GM23338 (cell line): ENCODE data around the gene CAMTA1. TPM values are rescaled to one million over a fixed set of nuclear protein-coding genes. Genes with fewer than 3 reads are reported as not detected.

Experiments
- ATAC-seq: fragments of 200-7000 bp; cut with Tn5 transposase; 3 replicates; pipeline ENCODE4 v1.9.1; 2020
- DNase-seq: peaks from one replicate; pipeline ENCODE4 v3.0.0-alpha.2; 2015; ENCODE audit warnings: low spot score
- H2AFZ ChIP-seq: fragments of 200-600 bp; sonication (generic); 2 replicates; pipeline ENCODE4 v1.8.0; 2016; ENCODE audit warnings: antibody characterized with exemption, mild to moderate bottlenecking, moderate library complexity
- H3F3A ChIP-seq: fragments of 200-600 bp; sonication (generic); replicated peaks from 2 replicates; pipeline ENCODE4 v1.8.0; 2017; ENCODE audit warnings: antibody characterized with exemption, mixed run types, low read depth
- H3K27ac ChIP-seq: fragments of 200-600 bp; sonication (generic); 2 replicates; pipeline ENCODE4 v1.6.1; 2016; ENCODE audit warnings: low read depth
- H3K27me3 ChIP-seq: fragments of 200-600 bp; sonication (generic); 2 replicates; pipeline ENCODE4 v1.8.0; 2016; ENCODE audit warnings: mild to moderate bottlenecking, mixed run types, moderate library complexity; ENCODE audit not compliant: insufficient read depth
- H3K36me3 ChIP-seq: fragments of 200-600 bp; sonication (generic); 2 replicates; pipeline ENCODE4 v1.8.0; 2016; ENCODE audit warnings: mild to moderate bottlenecking; ENCODE audit not compliant: insufficient read depth
- H3K4me1 ChIP-seq: fragments of 200-600 bp; sonication (generic); 2 replicates; pipeline ENCODE4 v1.8.0; 2016; ENCODE audit warnings: mild to moderate bottlenecking, moderate library complexity; ENCODE audit not compliant: insufficient read depth
- H3K4me2 ChIP-seq: fragments of 200-600 bp; sonication (generic); 2 replicates; pipeline ENCODE4 v1.7.1; 2017; ENCODE audit warnings: mixed run types
- H3K4me3 ChIP-seq: fragments of 200-600 bp; sonication (generic); 2 replicates; pipeline ENCODE4 v1.6.1; 2016; ENCODE audit warnings: mixed run types
- H3K79me2 ChIP-seq: fragments of 200-600 bp; sonication (generic); replicated peaks from 2 replicates; pipeline ENCODE4 v1.8.0; 2017; ENCODE audit warnings: mild to moderate bottlenecking; ENCODE audit not compliant: insufficient read depth
- H3K9me2 ChIP-seq: fragments of 200-600 bp; sonication (generic); 2 replicates; pipeline ENCODE4 v1.8.0; 2017; ENCODE audit not compliant: insufficient read depth
- H4K20me1 ChIP-seq: fragments of 200-600 bp; sonication (generic); replicated peaks from 2 replicates; pipeline ENCODE4 v1.8.0; 2017; ENCODE audit warnings: mild to moderate bottlenecking; ENCODE audit not compliant: insufficient read depth
- H3K27ac Mint-ChIP-seq: 2 replicates; pipeline ENCODE4 v1.8.0; 2020; ENCODE audit warnings: inconsistent platforms, mild to moderate bottlenecking, moderate library complexity, mixed read lengths
- H3K27me3 Mint-ChIP-seq: 3 replicates; pipeline ENCODE4 v1.8.0; 2022; ENCODE audit warnings: low read depth, mild to moderate bottlenecking, moderate library complexity, mixed read lengths, inconsistent platforms; ENCODE audit not compliant: insufficient read depth, poor library complexity
- H3K36me3 Mint-ChIP-seq: 3 replicates; pipeline ENCODE4 v1.8.0; 2021; ENCODE audit warnings: low read depth, mild to moderate bottlenecking, inconsistent platforms, moderate library complexity, mixed read lengths
- H3K4me1 Mint-ChIP-seq: 3 replicates; pipeline ENCODE4 v1.8.0; 2020; ENCODE audit warnings: mild to moderate bottlenecking, inconsistent platforms, mixed read lengths
- H3K4me3 Mint-ChIP-seq: 3 replicates; pipeline ENCODE4 v1.8.0; 2021; ENCODE audit warnings: moderate library complexity, mild to moderate bottlenecking, inconsistent platforms, mixed read lengths
- H3K9me3 Mint-ChIP-seq: 3 replicates; pipeline ENCODE4 v1.8.0; 2020; ENCODE audit warnings: moderate library complexity, mild to moderate bottlenecking, inconsistent platforms, mixed read lengths
- CREB1 ChIP-seq: fragments of 250-450 bp; sonication (Bioruptor Pico); IDR thresholded peaks from 2 replicates; pipeline ENCODE4 v1.5.0; 2020; ENCODE audit warnings: low read depth, mild to moderate bottlenecking, moderate library complexity
- CTCF ChIP-seq, 2 experiments: fragments of 200-600 bp in 1 of 2; sonication (generic) in 1 of 2; conservative IDR thresholded peaks; 2 replicates each; pipeline versions ENCODE4 v1.5.1 to v1.6.1; 2016 to 2017; ENCODE audit warnings: antibody characterized with exemption in 2 of 2, low read depth in 2 of 2, mild to moderate bottlenecking in 2 of 2, moderate library complexity in 1 of 2
- ETS1 ChIP-seq: IDR thresholded peaks from 2 replicates; pipeline ENCODE4 v1.6.1; 2016; ENCODE audit warnings: antibody characterized with exemption
- EZH2 ChIP-seq: fragments of 200-600 bp; sonication (generic); IDR thresholded peaks from one replicate; pipeline ENCODE4 v1.8.0; 2017; ENCODE audit warnings: antibody characterized with exemption, mild to moderate bottlenecking, low read depth; ENCODE audit not compliant: unreplicated experiment
- EZH2phosphoT487 ChIP-seq: fragments of 200-600 bp; sonication (generic); IDR thresholded peaks from one replicate; pipeline ENCODE4 v1.8.1; 2018; ENCODE audit warnings: antibody characterized with exemption; ENCODE audit not compliant: unreplicated experiment
- JUNB ChIP-seq: IDR thresholded peaks from one replicate; pipeline ENCODE4 v1.6.1; 2016; ENCODE audit warnings: antibody characterized with exemption; ENCODE audit not compliant: unreplicated experiment
- NANOG ChIP-seq: IDR thresholded peaks from 2 replicates; pipeline ENCODE4 v1.6.1; 2016; ENCODE audit warnings: antibody characterized with exemption, borderline replicate concordance
- POLR2AphosphoS5 ChIP-seq: IDR thresholded peaks from 2 replicates; pipeline ENCODE4 v1.6.1; 2016; ENCODE audit warnings: antibody characterized with exemption, low read depth
- STAT1 ChIP-seq: IDR thresholded peaks from one replicate; pipeline ENCODE4 v1.6.1; 2016; ENCODE audit warnings: antibody characterized with exemption; ENCODE audit not compliant: unreplicated experiment
- ZNF114 ChIP-seq: fragments of 250-450 bp; sonication (Bioruptor Pico); IDR thresholded peaks from 2 replicates; pipeline ENCODE4 v1.5.0; 2020; ENCODE audit warnings: mild to moderate bottlenecking, moderate library complexity
- ZNF331 ChIP-seq: fragments of 250-450 bp; sonication (Bioruptor Pico); IDR thresholded peaks from 2 replicates; pipeline ENCODE4 v1.5.0; 2020; ENCODE audit warnings: low read depth, mild to moderate bottlenecking, moderate library complexity
- ZNF462 ChIP-seq: fragments of 250-450 bp; sonication (Bioruptor Pico); IDR thresholded peaks from 2 replicates; pipeline ENCODE4 v1.5.0; 2020; ENCODE audit warnings: mild to moderate bottlenecking, moderate library complexity
- polyA plus RNA-seq: library from polyadenylated mRNA; unstranded; fragments of >200 nt; fragmentation: Nextera tagmentation; extraction: Ambion mirVana; gene quantifications from 2 replicates; pipeline ENCODE4 v1.2.1, GENCODE V29; 2016
- total RNA-seq: library from RNA; depleted of rRNA; stranded (reverse); fragments of >200 nt; shearing (Covaris generic); gene quantifications from 2 replicates; pipeline ENCODE4 v1.2.3, GENCODE V29; 2014
- TF ChIP-seq, protein P1 (sequence below): IDR thresholded peaks from one replicate; pipeline ENCODE4 v1.6.1; 2018; ENCODE audit warnings: antibody characterized with exemption; ENCODE audit not compliant: unreplicated experiment

CAMTA1 gene
- total and polyA plus RNA-seq, 2 experiments from 2014 or later, result 115 to 519 TPM

DNA sequence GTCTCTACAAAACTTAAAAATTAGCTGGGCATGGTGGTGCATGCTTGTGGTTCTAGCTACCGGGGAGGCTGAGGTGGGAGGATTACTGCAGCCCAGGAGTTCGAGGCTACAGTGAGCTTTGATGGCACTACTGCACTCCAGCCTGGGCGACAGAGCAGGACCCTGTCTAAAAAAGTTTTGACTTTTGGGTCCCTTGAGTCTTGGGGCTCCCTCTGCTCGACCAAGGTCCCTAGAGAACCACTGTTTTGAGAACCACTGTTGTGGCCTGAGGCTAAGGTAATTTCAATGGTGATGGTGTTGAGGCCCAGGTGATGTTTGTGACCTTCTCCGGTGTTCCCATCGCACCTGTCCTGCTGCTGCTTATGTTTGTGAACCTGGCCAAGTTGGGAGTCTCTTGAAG, 3.1 kb upstream of the CAMTA1 start:
- no peaks in the 10 kb centered on the region; the same call in 2 of the 3 replicates for H3K36me3 Mint-ChIP-seq
- ATAC-seq (no peak), DNase-seq (no peak)
- H3K4me3 Mint-ChIP-seq, result no peak overlapping the region
- Histone ChIP-seq H3K36me3 (no peaks in the 10 kb centered on the region), H2AFZ (no peak overlapping the region), H3K27me3 (no peaks in the 10 kb centered on the region), H3K79me2 (peaks cover 25% of the 10 kb centered on the region), H3K27ac (no peak overlapping the region), H4K20me1 (peaks cover 10% of the 10 kb centered on the region), H3K4me1 (peaks cover 19% of the 10 kb centered on the region), H3K9me2 (no peaks in the 10 kb centered on the region), H3K4me2 (no peak overlapping the region), H3F3A (no peaks in the 10 kb centered on the region), H3K4me3 (no peak overlapping the region)
- no peaks in the 10 kb centered on the region for H3K9me3 Mint-ChIP-seq
- TF ChIP-seq, protein P1, sequence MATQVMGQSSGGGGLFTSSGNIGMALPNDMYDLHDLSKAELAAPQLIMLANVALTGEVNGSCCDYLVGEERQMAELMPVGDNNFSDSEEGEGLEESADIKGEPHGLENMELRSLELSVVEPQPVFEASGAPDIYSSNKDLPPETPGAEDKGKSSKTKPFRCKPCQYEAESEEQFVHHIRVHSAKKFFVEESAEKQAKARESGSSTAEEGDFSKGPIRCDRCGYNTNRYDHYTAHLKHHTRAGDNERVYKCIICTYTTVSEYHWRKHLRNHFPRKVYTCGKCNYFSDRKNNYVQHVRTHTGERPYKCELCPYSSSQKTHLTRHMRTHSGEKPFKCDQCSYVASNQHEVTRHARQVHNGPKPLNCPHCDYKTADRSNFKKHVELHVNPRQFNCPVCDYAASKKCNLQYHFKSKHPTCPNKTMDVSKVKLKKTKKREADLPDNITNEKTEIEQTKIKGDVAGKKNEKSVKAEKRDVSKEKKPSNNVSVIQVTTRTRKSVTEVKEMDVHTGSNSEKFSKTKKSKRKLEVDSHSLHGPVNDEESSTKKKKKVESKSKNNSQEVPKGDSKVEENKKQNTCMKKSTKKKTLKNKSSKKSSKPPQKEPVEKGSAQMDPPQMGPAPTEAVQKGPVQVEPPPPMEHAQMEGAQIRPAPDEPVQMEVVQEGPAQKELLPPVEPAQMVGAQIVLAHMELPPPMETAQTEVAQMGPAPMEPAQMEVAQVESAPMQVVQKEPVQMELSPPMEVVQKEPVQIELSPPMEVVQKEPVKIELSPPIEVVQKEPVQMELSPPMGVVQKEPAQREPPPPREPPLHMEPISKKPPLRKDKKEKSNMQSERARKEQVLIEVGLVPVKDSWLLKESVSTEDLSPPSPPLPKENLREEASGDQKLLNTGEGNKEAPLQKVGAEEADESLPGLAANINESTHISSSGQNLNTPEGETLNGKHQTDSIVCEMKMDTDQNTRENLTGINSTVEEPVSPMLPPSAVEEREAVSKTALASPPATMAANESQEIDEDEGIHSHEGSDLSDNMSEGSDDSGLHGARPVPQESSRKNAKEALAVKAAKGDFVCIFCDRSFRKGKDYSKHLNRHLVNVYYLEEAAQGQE, result no peak
- TF ChIP-seq ZNF462 (CRISPR knock-in tag) (no peak), STAT1 (no peak), ETS1 (no peak), NANOG (no peak), JUNB (no peak), ZNF114 (CRISPR knock-in tag) (no peak), ZNF331 (no peak), CREB1 (CRISPR knock-in tag) (no peak), EZH2 (no peak), CTCF (conservative IDR thresholded peaks at IDR 0.05; ENCODE audit: low read depth in 2 of 2) (no peak), POLR2AphosphoS5 (no peak), EZH2phosphoT487 (no peak)
- peaks cover 16% of the 10 kb centered on the region for H3K4me1 Mint-ChIP-seq
- H3K27ac Mint-ChIP-seq, result no peak overlapping the region
- peaks cover 14% of the 10 kb centered on the region for H3K27me3 Mint-ChIP-seq
